HG02973 (cell line): ENCODE data around the gene EPC1.
"Not testable (repeated sequence)": the region's sequence is repeated elsewhere in the genome, so short reads cannot be mapped to it uniquely, and the experiment has no call there.

Experiments
- ATAC-seq: cut with Tn5 transposase; IDR thresholded peaks from one replicate; pipeline ENCODE4 v1.9.1; 2021; ENCODE audit warnings: moderate library complexity; ENCODE audit not compliant: unreplicated experiment

EPC1 gene

DNA sequence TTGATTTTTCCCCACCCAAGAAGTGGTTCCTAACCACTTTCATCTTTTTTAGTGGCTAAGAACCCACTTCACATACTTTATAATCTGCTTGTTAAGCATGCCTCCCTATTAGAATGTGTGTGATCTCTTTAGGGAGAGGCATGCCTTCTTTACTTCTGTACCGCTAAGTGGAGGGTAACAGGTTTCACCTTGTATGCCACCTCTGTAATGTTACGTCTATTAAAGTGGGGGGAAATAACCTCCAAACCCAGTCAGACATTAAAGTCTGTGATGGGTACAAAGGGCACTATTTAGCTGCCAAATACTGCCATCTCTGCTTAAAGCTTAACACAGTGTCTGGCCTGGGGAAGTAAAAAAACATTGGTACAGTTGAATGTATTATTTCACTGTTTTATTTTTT lies 51.9 kb downstream of the EPC1 start:
- no peak for ATAC-seq

DNA sequence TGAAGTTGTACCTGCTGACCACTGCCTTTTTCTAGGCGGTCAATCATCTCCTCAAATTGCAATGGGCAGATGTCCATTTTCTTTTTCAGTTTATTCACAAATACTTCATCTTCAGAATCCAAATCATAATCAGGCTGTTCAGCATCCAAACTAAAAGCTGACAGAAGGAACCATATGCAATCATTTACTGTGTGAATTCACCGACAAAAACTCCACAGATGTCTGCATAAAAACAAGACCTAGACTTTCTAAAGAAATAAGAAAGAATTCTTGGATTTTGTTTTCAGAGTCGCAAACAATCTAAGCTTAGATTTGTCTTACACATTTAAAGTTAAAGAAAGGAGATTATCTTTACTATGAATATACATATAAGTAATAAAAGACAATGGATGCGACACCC lies 53.4 kb downstream of the EPC1 start:
- ATAC-seq: no peak

DNA sequence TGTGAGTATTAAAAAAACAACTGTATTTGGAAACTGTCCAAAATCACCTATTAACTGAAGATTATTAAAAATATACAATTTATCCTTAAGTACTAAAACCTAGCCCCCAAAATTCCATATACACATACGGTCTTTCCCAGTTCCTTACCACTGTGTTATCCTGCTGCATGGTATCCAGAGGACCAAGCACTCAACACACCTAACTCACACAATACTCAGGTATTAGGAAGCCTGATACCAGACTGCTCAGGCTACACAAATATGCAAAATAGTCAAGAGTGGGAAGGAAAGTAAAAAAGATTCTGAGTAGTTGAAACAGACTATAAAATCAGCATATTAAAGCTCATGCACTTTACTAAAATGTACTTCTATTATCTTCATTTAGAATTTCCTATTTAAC lies 67.2 kb downstream of the EPC1 start:
- ATAC-seq: no peak

DNA sequence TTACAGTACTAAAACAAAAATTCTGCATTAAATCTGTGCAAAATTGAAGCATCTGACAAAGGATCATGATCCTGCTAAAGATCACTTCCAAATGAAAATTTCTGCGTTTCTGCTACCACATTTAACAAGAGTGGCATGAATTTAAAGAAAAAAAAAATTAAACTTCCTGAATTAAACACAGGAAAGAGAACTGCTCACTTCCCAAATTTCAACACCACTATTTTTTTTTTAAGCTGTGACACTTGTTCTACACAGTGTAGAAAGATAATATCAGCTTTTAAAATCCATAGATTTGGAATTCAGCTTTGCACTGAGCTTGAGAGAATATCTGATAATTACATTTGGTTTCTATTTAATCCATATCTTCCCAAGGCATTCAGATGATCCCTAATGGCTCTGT lies 73.6 kb downstream of the EPC1 start:
- no peak for ATAC-seq

DNA sequence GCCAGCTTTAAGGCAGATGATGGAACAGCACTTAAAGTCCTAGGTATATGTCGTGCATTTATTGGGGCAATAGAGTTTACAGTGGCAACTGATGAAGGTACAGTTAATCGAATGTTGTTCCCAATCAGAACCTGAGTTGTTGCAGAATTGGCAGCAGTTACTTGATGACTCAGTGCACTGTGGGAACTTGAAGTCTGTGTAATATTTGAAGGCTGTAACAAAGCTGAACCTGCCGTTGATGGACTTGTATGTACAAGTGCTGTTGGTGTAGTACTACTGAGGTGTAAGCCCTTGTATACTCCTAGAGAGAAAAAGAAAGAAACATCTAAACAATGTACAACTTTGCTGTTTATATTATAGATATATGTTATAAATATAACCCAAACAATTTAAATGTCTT lies 75.3 kb downstream of the EPC1 start:
- no peak for ATAC-seq

- no peak for ATAC-seq
Measured at GRCh38 chr10:32269343-32270100, 77.4 kb downstream of the EPC1 start.

DNA sequence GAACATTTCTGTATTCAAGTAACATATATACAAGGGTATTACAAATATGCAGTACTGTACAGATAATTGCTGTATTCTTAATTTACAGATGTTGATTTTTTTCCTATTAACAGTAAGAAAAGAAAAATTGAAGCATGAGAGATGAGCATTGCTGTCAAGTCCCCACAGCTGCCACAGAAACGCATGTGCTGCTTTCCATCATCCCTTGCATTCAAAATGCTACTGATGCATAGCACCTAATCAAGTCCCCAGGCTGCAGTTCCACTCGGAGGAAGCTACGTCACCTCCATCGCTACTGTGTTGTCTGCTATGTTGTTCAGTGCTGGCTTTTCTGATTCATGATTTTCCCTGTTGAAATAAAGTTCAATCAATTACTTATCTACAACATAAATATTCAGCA lies 78.2 kb downstream of the EPC1 start:
- ATAC-seq: no peak

DNA sequence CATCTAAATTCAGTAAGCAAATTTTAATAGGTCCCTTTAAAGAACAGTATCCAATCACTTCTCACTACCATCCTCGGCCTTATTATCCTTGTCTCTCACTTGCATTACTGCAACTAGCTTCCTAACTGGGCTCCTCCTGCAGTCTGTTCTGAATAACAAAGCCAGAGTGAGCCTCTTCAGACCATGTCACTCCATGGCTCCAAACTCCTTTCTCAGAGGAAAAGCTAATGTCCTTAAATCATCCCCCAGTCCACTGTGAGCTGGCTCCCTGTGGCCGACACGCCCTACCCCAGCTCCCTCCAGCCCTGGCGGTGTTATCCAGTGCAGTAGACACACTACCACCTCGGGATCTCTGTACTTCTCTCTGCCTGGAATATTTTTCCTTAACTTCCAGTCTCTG lies 80.0 kb downstream of the EPC1 start:
- ATAC-seq: no peak

- no peak for ATAC-seq
Measured at GRCh38 chr10:32266566-32266965, 80.4 kb downstream of the EPC1 start.

GRCh38 chr10:32265756-32266155 lies 81.2 kb downstream of the EPC1 start:
- no peak for ATAC-seq

DNA sequence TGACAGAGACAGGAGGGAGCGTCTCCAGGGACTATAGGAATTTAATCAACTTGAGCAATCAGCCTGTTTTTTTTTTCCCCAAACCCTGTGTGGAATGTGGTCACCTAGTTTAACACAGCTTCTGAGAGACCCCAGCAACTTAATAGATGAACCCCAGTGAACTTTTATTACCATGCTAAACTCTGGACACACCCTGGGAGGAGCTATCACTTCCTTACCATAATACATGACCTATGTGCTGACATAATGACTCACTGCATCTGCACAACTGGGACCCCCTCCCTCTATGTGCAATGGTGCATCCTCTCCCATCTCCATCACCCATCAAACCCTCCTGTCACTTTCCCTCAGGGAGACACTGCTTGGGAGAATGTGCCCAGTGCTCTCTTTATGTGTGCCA lies 83.7 kb downstream of the EPC1 start:
- ATAC-seq: no peak

- no peak for ATAC-seq
Measured at GRCh38 chr10:32259551-32259950, 87.4 kb downstream of the EPC1 start.

GRCh38 chr10:32256613-32257437 lies 90.1 kb downstream of the EPC1 start:
- no peak for ATAC-seq

DNA sequence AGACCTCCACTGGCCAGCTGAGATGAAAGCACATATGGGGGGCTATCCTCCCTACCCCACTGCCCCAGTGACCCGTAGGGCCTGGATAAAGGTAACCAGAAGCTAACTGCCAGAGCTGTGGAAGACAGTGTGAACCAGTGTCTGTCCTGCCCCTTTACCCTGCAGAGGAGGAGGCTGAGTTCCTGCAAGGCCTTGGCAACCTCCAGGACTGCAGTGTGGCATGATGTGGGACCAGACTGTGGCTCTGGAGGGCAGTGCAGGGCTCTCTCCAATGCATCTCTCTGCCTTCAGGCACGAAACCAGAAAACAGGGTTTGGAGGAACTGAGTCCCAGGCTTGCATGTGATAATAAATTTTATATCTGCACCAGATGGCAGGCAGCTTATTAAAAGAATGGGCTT lies 93.1 kb downstream of the EPC1 start:
- ATAC-seq: no peak

DNA sequence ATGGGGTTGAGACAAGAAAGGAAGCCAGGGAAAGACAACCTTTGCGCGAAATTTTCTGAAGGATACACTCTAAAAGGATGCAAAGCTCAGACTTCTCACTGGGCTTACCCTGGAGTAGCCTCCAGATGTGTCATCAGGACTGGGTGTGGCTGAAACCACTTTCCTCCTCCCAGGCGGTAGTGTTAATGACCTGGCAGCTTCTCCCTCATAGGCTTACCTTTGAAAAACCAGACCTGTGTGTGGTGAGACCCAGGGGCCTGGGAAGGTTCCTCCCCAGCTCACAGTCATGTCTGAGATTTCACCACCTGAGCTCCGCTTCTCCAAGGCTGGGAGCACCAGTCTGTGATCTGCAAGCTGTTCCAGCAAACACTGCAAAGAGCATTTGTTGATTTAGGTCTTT lies 93.7 kb downstream of the EPC1 start:
- no peak for ATAC-seq

DNA sequence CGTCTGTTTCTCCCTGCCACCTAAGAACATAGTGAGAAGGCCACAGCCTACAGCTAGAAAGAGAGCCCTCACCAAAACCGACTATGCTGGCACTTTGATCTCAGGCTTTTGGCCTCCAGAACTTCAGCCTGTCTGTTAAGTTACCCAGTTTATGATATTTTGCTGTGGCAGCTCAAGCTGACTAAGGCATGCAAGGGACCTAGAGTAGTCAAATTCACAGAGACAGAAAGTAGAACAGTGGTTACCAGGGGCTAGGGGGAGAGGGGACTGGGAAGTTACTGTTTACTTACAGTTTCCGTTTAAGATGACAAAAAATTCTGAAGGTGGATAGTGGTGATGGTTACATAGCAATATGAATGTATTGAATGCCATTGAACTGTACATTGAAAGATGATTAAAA lies 96.5 kb downstream of the EPC1 start:
- not testable (repeated sequence) for ATAC-seq

GRCh38 chr10:32246685-32247084 lies 100.3 kb downstream of the EPC1 start:
- no peak for ATAC-seq

- no peak for ATAC-seq
Measured at GRCh38 chr10:32245760-32246159, 101.2 kb downstream of the EPC1 start.

- no peak for ATAC-seq
Measured at GRCh38 chr10:32244421-32245207, 102.3 kb downstream of the EPC1 start.

GRCh38 chr10:32244011-32244410 lies 102.9 kb downstream of the EPC1 start:
- ATAC-seq: no peak

GRCh38 chr10:32241946-32242345 lies 105.0 kb downstream of the EPC1 start:
- no peak for ATAC-seq

DNA sequence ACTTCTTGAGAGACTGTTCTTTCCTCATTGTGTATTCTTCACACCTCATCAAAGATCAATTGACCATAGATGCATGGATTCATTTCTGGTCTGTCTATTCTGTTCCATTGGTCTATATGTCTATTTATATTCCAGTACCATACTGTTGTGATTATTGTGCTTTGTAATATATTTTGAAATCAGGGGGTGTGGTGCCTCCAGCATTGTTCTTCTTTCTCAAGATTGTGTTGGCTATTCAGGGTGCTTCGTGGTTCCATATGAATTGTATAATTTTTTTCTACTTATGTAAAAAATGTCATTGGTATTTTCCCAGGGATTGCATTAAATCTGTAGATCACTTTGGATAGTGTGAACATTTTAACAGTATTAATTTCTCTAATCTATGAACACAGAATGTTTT lies 106.5 kb downstream of the EPC1 start:
- ATAC-seq: no peak
